Epithelial cell of esophagus (primary cell): Measurements from ENCODE around the gene HSD17B11.
A peak's percentile ranks its signal among the peaks of the same experiment; 100 is the strongest.
"Not testable (repeated sequence)": the region's sequence is repeated elsewhere in the genome, so short reads cannot be mapped to it uniquely, and the experiment has no call there.

Source experiments
- DNase-seq: peaks from one replicate; pipeline ENCODE4 v3.0.0; 2010; ENCODE audit warnings: low read depth
- H3K4me3 ChIP-seq: 2 replicates; pipeline ENCODE4 v1.5.1; 2011; ENCODE audit warnings: mild to moderate bottlenecking, low read length, control low read depth
- TF ChIP-seq, protein P1 (sequence below): IDR thresholded peaks from 2 replicates; pipeline ENCODE4 v1.5.1; 2011; ENCODE audit warnings: low read depth, mild to moderate bottlenecking, low read length, control low read depth, inconsistent platforms; ENCODE audit not compliant: insufficient read depth; ENCODE audit errors: missing control alignments

HSD17B11 gene

DNA sequence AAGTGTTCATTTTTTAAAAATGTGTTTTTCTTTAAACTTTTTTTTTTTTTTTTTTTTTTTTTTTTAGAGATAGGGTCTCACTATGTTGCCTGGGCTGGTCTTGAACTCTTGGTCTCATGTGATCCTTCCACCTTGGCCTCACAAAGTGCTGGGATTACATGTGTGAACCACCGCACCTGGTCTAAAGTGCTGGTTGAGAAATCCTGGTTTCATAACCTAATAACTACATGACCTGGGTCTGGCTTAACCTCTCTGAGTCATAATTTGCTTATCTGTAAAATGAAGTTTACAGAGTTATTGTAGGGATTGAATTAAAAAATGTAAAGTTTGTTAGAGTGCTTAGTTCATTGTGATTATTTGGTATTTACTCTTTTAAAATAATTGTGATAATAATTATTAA, 73.5 kb downstream of the HSD17B11 start:
- peak; percentile 72 for DNase-seq

DNA sequence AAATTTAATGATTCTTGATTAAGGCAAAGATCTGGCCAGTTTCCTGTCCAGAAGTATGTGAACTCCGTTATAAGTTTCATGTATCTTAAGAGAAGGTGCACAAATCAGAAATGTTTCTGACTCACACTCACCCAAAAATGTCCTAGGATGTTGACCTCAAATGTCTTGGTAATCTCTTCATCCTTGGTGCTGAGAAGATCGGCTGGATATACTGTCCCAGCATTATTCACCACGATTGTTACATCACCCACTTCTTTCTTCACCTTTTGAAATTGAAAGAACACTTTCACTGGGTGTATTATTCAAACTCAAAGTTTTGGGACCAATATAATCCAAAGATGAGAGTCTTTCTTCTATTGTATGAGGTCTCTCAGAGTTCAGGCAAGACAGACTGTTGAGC, 74.0 kb downstream of the HSD17B11 start:
- TF ChIP-seq, protein P1, sequence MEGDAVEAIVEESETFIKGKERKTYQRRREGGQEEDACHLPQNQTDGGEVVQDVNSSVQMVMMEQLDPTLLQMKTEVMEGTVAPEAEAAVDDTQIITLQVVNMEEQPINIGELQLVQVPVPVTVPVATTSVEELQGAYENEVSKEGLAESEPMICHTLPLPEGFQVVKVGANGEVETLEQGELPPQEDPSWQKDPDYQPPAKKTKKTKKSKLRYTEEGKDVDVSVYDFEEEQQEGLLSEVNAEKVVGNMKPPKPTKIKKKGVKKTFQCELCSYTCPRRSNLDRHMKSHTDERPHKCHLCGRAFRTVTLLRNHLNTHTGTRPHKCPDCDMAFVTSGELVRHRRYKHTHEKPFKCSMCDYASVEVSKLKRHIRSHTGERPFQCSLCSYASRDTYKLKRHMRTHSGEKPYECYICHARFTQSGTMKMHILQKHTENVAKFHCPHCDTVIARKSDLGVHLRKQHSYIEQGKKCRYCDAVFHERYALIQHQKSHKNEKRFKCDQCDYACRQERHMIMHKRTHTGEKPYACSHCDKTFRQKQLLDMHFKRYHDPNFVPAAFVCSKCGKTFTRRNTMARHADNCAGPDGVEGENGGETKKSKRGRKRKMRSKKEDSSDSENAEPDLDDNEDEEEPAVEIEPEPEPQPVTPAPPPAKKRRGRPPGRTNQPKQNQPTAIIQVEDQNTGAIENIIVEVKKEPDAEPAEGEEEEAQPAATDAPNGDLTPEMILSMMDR: no peak
- DNase-seq: peak; percentile 30
- H3K4me3 ChIP-seq: no peak overlapping the region

More for the DNA sequence above, 73.5 kb downstream of the HSD17B11 start:
- H3K4me3 ChIP-seq: no peak overlapping the region
- TF ChIP-seq, protein P1: no peak

DNA sequence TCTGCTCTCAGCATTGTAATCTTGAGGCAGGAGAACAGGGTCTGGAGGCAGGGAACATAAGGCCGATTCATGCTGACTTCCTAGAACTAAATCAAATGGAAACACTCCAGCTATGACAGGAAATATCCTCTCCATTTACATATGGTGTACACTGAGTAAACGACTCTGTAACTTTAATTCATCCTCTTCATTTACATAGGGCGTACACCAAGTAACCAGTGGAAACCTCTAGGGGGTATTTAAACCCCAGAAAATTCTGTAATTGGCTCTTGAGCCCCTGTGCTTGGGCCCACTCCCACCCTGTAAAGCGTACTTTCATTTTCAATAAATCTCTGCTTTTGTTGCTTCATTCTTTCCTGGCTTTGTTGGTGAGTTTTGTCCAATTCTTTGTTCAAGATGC, 76.0 kb downstream of the HSD17B11 start:
- DNase-seq, H3K4me3 ChIP-seq: not testable (repeated sequence)

DNA sequence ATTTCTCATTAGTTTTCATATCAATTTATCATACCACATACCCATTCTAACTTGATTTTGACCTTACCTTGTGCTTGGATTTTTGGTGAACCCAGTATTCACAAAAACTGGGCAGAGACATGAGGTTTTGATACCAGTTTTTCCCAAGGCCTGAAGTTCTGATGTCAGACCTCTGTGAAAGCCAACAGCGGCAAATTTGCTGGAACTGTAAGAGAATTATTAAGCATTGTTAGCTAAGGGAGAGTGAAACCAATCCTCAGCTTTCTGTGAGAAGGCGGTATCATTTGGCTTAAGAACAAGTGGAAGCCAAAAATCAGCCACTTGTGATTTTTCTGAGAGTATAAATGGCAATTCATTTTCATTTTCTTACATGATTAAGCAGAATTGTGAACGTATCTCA, 77.2 kb downstream of the HSD17B11 start:
- TF ChIP-seq, protein P1: no peak
- DNase-seq: no peak
- H3K4me3 ChIP-seq: no peak overlapping the region

DNA sequence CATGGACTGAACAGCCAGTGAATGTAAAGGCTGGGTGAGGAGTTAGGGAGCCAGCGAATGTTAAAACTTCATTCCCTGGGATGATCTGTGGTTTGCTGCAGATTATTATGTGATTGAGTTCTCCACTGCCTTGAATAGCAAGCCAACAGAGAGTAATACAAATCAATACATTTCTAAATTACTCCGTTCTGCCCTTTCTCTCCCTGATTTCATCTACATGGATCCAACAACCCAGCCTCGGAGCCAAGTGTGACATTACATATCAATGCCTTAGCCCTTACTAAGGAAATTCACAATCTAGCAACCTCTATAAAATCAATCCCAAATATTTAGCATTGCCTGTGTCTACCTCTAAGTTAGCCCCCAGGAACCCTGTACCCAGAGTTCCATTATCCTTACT, 79.3 kb downstream of the HSD17B11 start:
- TF ChIP-seq, protein P1: no peak
- no peak overlapping the region for H3K4me3 ChIP-seq
- no peak for DNase-seq

DNA sequence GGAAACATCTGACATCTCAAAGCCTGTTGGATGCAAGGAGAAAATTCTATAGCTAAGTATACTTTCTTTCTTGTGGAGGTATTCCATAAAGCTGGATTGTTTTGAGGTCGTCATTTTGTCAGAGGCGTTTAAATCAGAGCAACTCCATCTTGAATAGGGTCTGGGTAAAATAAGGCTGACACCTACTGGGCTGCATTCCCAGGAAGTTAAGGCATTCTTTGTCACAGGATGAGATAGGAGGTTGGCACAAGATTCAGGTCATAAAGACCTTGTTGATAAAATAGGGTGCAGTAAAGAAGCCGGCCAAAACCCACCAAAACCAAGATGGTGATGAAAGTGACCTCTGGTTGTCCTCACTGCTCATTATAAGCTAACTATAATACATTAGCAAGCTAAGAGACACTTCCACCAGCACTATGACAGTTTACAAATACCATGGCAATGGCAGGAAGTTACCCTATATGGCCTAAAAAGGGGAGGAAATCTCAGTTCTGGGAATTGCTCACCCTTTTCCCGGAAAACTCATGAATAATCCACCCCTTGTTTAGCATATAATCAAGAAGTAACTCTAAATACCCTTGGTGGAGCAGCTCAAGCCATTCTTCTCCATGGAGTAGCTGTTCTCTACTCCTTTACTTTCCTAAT, 80.2 kb downstream of the HSD17B11 start:
- TF ChIP-seq, protein P1: no peak
- no peak for DNase-seq
- no peak overlapping the region for H3K4me3 ChIP-seq

DNA sequence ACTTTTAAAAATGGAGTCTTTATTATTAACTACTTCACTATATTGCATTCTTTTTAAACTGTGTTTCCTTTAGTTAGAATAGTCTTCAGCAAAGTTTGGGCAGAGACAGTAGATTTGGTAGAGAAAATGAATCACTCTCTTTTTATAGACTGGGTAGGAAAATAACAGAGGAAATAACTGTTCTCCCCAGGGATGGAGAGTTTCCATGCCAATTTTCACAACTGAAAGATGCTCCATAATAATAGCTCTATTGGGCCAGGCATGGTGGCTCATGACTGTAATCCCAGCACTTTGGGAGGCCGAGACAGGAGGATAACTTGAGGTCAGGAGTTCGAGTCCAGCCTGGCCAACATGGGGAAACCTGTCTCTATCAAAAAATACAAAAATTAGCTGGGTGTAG, 81.4 kb downstream of the HSD17B11 start:
- H3K4me3 ChIP-seq: no peak overlapping the region
- DNase-seq: no peak
- TF ChIP-seq, protein P1: no peak
